HG03103 (cell line): ENCODE results near the gene POMT1.

Experiments used
- ATAC-seq: cut with Tn5 transposase; IDR thresholded peaks from one replicate; pipeline ENCODE4 v1.9.1; 2021; ENCODE audit warnings: low read depth; ENCODE audit not compliant: unreplicated experiment

Gene POMT1

DNA sequence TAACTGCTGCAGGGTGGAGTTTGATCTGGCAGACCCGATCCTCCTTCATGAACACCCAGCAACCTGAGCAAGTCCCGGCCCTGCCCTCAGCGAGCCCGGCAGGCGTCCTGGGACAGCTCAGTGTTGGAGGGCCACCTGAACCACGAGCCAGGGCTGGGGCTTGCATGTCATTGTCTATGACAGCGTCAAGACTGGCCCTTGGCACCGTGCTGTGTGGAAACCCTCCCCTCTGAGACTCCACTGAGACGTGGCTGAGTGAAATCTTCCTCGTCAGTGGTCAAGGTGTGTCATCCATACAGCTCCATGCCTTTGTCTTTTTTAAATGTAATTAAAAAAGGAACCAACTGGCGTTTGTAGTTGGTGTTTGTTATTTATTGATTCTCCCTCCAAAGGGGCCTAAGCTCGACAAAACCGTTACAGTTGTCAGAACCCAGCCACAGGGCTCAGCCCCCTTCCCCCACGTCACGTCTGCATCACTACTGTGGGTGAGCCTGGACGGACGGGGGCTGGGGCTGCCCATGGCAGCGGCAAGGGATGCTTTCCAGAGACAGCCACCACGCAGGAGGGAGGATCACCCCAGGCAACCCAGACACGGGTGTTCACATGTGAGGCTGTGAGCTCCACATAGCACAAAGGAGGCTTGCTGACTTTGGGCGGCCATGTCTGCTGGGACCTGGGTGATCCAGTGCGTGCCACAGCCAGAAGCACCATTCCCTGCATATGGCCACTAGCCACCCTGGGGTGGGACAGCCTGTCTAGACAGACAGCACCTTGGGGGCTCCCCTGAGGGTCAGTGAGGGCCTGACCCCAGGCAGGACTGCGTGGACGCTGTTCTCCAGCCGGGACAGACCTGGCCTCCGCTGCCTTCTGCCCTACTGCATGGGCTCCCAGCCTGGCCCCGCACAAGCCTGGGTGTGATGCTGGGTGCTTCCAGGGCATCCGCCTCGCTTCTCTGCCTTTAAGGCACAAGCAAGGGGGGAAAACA, 21.0 kb downstream of the POMT1 start:
- no peak for ATAC-seq

DNA sequence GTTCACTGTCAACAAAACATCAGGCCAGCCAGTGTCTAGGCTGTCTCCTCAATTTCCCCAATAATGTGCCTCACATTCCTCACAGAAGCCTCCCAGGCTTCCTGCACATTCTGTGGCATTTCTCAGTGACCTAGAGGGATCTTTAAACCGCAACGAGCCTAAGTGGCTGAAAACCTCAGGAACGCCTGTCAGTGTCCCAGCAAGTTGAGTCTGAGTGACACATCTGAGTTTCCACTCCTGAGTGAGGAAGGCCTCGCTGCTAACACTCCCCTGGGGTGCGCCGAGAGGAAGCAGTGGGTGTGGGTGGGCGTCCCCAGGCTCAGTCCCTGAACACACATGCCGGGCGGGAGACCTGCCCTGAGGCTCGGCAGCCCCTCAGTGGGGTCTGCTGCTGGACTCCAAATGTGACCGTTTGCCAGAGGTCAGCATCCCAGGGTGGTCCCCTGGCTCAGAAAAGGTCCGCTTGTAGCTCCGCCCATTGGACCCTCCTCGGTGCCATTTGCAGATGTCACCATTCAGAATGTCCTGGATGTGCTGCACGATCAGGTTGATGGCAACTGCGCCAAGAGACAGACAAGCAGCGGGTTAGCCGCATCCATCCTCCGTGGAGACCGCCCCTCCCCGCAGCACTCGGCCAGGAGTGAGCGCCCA, 22.1 kb downstream of the POMT1 start:
- ATAC-seq: no peak

GRCh38 chr9:131525643-131526565, 23.2 kb downstream of the POMT1 start:
- ATAC-seq: no peak

GRCh38 chr9:131528186-131528585, 25.5 kb downstream of the POMT1 start:
- ATAC-seq: no peak

DNA sequence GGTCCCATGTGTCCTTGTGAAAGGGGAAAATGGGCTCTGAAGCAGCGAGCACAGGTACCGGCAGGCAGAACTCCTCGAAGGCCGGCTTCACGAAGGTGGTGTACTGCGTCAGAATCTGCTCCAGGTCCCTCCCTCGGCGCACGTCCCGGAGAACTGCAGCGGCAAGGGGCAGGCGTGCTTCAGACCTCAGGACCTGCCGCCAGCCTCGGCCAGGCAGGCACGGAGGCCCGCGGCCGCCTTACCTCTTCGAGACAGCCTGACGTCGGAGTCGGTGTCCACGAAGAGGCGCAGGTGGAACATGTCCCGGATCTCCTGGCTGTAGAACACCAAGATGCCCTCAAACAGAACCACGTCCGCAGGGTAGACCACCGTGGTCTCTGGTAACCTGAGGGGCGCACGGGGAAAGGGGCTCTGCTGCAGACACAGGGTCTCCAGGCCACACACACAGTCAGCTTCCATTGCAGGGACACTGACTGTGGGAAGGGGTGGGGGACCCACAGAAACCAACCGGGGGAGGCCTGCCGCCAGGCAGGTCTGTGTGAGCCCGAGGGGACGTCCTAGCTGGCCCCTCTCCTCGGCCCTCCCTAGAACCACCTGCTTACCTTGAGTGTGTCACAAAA, 26.3 kb downstream of the POMT1 start:
- no peak for ATAC-seq

DNA sequence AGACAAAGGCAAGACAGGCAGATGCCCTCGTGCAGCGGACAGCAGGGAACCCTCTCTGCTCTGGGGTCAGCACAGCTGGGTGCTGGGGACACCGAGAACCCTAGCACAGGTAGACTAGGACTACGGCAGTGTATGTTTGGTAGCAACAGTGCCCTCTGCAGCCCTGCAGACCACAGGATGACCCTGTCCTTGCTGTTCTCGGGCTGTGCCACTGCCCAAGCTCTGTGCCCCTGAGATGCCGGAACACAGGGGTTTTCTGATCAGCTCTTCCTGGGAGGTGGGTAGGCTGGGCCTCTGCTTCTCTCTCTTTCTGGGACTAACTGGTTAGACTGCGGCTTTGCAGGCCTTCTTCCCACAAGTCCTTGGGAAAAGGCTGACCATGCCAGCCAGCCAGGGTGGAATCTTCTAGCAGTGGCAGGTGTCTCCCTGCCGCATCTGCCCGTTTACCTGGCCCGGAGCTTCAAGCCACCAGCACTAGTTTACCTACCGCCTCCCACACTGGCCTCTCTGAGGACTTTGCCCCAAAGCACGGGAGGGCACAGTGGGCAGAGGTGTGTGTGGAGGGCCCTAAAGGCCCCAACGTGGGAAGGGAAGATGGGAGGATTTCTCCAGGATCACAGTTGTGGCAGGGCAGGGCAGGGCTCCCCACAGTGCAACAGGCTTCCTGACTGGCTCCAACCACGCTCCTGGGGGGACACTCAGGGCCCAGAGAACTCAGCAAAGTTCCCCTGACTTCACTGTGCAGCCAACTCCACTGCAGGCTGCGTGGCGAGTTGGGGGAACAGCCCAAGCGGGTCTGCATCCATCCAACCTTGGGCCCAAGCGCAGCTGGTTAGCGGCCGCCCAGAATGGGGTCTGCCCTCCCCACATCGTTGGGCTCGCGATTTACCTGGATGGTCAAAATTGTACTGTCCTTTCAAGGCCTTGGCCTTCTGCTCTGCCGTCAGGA, 27.2 kb downstream of the POMT1 start:
- ATAC-seq: no peak

GRCh38 chr9:131530546-131530919, 27.8 kb downstream of the POMT1 start:
- peak; percentile 18 for ATAC-seq

DNA sequence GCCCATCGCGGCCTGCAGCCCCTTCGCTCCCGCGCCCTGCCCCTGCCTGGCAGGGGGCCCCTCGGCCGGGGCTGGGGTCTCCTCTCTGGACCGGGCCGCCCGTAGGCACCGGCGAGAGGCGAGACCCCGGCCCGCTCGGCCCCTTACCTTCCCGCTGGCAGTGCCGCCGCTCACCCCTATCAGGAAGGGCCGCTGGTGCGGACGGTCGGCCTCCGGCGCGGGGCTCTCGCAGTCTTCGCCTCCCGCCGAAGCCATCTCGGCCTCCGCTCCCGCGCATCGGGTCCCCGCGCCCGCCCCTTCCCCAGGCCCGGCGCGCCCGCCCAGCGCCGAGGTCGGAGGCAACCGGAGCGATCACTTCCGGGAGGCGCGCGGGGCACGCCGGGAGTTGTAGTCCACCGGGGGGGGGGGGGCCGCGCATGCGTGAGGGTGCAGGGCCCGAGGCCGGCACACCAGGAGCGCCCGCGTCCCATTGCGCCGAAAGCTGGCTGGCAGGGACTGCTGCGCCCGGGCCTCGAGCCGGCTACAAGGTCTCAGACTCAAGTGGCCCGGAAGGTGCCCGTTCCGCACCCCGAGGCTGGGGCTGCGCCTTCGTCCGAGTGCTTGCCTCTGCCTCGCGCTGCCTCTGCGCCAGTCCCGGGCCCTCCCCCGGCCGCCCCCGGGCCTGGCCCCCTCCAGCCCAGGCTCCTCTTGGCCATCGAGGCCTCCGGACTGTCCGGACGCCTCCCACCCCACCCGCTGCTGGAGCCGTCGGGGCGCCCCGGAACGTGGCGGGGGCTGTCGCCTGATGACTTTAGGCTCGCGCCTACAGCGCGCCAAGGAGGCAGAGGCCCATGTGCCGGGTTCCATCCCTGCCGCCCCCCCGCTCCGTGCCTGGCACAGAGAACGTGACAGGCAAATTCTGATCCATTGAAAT, 28.5 kb downstream of the POMT1 start, which contains the start of gene UCK1:
TSS of gene UCK1 (minus strand) at position 344 of the 913 bp plus-strand sequence. CDS start at position 255, 89 bp downstream.
- peak; percentile 70 for ATAC-seq

DNA sequence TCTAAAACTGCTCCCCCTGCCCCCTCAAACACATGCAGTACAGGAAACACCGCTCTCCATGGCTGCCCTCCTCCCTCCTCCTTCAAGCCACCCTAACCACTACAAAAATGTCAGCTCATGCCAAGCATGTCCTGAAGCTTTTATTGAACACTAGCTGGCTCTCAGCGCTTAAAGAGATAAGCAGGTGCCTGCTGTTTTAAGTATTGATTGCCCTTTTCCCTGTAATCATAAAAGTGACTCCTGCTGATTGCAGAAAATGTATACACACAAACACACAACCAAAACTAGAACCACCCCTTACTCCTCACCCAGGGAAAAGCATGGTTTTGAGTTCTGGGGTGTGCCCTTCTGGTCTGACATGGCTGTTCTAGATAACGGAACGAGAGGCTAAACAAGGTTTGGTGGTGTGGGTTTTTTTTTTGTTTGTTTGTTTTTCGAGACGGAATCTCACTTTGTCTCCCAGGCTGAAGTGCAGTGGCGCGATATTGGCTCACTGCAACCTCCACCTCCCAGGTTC, 32.1 kb downstream of the POMT1 start:
- no peak for ATAC-seq

DNA sequence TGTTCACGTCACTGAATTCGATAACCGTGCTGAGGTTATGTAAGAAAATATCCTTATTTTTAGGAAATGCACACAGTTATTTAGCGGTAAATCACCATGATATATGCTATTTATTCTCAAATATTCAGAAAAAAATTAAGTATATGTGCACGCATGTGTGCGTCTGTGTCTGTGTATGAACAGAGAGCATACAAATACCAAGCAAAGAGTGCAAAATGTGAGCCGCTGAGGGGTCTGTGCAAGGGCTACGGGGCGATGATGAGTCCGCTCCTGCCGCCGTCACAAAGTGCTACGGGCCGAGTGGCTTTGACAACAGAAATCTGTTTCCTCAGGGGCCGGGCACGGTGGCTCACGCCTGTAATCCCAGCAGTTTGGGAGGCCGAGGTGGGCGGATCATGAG, 35.2 kb downstream of the POMT1 start:
- ATAC-seq: no peak

- ATAC-seq: no peak
Observed at GRCh38 chr9:131539223-131539923, 36.7 kb downstream of the POMT1 start.

- ATAC-seq: no peak
Observed at GRCh38 chr9:131543141-131543540, 40.4 kb downstream of the POMT1 start.

DNA sequence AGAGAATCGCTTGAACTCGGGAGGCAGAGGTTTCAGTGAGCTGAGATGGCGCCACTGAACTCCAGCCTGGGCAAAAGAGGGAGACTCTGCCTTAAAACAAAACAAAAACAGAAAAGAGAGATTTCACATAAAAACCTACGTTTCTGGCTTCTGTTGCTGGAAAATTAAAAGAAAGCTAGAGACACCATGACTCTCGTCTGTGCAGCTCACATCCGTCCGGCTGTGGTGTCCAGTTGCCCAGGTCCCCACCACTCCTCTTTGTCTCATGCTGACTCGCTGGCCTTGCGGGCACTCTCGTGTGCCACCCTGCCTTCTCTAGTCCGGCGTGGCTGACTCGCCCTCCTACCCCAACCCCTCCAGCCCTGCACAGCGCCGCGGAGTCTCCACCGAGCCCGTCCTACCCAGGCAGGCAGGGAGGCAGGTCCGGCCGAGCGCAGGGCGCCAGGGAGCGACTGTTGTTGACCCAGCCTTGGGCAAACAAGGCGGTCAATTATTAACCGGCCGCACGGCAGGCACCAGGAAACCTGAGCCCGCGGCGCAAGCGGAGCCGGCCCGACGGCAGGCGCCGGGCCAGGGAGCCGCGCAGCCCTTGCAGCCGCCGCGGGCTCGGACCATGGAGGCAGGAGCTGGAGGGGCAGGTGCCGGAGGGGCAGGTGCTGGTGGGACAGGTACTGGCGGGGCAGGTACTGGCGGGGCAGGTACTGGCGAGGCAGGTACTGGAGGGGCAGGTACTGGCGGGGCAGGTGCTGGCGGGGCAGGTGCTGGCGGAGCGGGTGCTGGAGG, 42.5 kb downstream of the POMT1 start, which contains the start of gene PRRT1B:
TSS of gene PRRT1B (plus strand) at position 521 of the 783 bp plus-strand sequence. CDS start at position 614, 93 bp downstream.
- ATAC-seq: no peak

DNA sequence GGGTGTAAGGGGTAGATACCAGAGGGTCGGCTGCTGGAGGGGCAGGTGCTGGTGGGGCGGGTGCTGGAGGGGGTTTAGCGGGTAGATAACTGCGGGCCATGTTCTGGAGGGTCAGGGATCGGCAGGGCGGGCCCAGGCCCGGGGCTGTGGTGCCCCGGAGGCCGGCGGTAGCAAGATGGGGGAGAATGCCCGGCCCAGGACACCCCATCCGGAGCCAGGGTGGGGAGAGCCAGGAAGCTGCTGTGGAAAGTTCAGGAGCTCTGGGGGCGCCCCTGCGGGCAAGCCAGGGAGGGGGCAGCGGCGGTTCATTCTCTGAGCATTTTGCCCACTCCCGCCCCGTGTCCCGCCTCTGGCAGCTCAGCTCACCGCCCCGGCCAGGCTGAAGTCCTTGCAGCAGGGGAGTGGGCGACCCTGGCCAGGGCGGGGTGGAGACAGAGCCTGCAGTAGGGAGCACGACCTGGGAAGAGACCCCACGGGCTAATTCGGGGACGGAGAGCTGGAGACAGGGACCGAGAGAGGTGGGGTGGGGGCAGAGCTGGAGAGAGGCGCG, 43.1 kb downstream of the POMT1 start:
- ATAC-seq: no peak

DNA sequence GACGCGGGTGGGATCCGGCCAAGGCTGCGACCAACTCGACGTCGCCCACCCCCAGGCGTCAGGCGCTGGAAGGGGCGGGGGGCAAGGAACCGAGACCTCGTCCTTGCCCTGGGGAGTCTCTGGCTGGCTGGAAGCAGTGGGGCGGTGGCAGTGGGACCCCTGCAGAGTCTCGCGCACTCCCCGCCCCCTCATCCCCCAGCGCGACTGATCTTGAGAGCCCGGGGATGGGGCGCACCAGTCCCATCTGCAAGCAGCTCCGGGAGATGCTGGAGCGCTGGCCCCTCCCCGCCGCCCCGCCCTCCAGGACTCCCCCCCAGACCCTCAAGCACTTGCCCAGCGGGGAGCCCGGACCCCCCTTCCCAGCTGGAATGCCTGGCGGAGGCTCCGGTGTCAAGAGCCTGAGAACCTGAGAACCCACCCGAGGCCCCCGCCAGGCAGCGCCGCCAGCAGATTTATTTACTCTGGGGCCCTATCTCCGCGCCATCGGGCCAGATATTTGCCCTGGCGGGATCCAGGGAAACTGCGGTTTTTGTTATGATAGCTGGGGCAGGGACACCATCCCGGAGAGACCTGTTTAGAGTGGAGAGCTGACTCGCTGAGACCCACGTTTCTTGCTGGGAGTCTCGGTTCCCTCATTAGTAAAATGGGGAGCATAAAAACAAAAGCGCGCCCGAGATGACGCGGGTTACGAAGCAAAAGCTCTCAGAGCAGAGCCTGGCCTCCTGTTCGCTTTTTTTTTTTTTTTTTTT, 43.8 kb downstream of the POMT1 start:
- ATAC-seq: no peak
